HEK293T (cell line): ENCODE measurements around the gene DOK6.

Source experiments
- CTCF ChIA-PET: fragments of 350-600 bp; formaldehyde crosslinking; extraction: SDS; loops from one replicate; lab custom pipeline; 2021; ENCODE audit warnings: antibody characterized with exemption, inconsistent platforms; lab: Yijun Ruan, JAX
- POLR2A ChIA-PET: fragments of 350-600 bp; formaldehyde crosslinking; extraction: SDS; loops from one replicate; lab custom pipeline; 2020; ENCODE audit warnings: antibody characterized with exemption, inconsistent platforms; lab: Yijun Ruan, JAX
- DNase-seq: peaks from one replicate; pipeline ENCODE4 v3.0.0; 2012; ENCODE audit warnings: mixed read lengths; ENCODE audit errors: extremely low spot score
- ARNT ChIP-seq: fragments of 450-650 bp; IDR thresholded peaks from 2 replicates; pipeline ENCODE4 v1.6.1; 2017; ENCODE audit warnings: mild to moderate bottlenecking
- BHLHE40 ChIP-seq: fragments of 450-650 bp; IDR thresholded peaks from 2 replicates; pipeline ENCODE4 v1.6.1; 2016; ENCODE audit warnings: mild to moderate bottlenecking, moderate library complexity, borderline replicate concordance
- CTBP1 ChIP-seq: fragments of 450-650 bp; IDR thresholded peaks from 2 replicates; pipeline ENCODE4 v1.6.1; 2016; ENCODE audit warnings: borderline replicate concordance
- ELF4 ChIP-seq: fragments of 450-650 bp; IDR thresholded peaks from 2 replicates; pipeline ENCODE4 v1.6.1; 2017; ENCODE audit warnings: antibody characterized with exemption
- FOXA1 ChIP-seq: fragments of 450-650 bp; IDR thresholded peaks from 2 replicates; pipeline ENCODE4 v1.6.1; 2016; ENCODE audit warnings: mild to moderate bottlenecking
- FOXK2 ChIP-seq: fragments of 450-650 bp; IDR thresholded peaks from 2 replicates; pipeline ENCODE4 v1.6.1; 2016; ENCODE audit warnings: mild to moderate bottlenecking
- FOXM1 ChIP-seq: fragments of 450-650 bp; IDR thresholded peaks from 2 replicates; pipeline ENCODE4 v1.6.1; 2017; ENCODE audit warnings: mild to moderate bottlenecking, borderline replicate concordance
- HDGF ChIP-seq: fragments of 450-650 bp; IDR thresholded peaks from 2 replicates; pipeline ENCODE4 v1.6.1; 2017; ENCODE audit warnings: antibody characterized with exemption, borderline replicate concordance
- L3MBTL2 ChIP-seq: fragments of 450-650 bp; conservative IDR thresholded peaks from 2 replicates; pipeline ENCODE4 v1.6.1; 2016; ENCODE audit warnings: mild to moderate bottlenecking
- LEF1 ChIP-seq: fragments of 450-650 bp; IDR thresholded peaks from 2 replicates; pipeline ENCODE4 v1.6.1; 2017; ENCODE audit warnings: mild to moderate bottlenecking, borderline replicate concordance
- NFRKB ChIP-seq: fragments of 450-650 bp; IDR thresholded peaks from 2 replicates; pipeline ENCODE4 v1.6.1; 2016; ENCODE audit warnings: mild to moderate bottlenecking, moderate library complexity
- PKNOX1 ChIP-seq: fragments of 450-650 bp; IDR thresholded peaks from 2 replicates; pipeline ENCODE4 v1.6.1; 2016
- SP1 ChIP-seq: fragments of 450-650 bp; IDR thresholded peaks from 2 replicates; pipeline ENCODE4 v1.6.1; 2017
- SUZ12 ChIP-seq: fragments of 450-650 bp; IDR thresholded peaks from 2 replicates; pipeline ENCODE4 v1.6.1; 2016; ENCODE audit warnings: mild to moderate bottlenecking
- TARDBP ChIP-seq: fragments of 450-650 bp; IDR thresholded peaks from 2 replicates; pipeline ENCODE4 v1.6.1; 2016
- ZNF384 ChIP-seq: fragments of 450-650 bp; IDR thresholded peaks from 2 replicates; pipeline ENCODE4 v1.6.1; 2016

The DOK6 gene

GRCh38 chr18:69647702-69648101 is 247.0 kb downstream of the DOK6 start:
- DNase-seq: no peak
- ChIA-PET POLR2A (no interaction called here), CTCF (no interaction called here)
- TF ChIP-seq ZNF384 (no peak), PKNOX1 (no peak), FOXK2 (no peak), LEF1 (no peak)

GRCh38 chr18:69648486-69648885 is 247.8 kb downstream of the DOK6 start:
- no peak for DNase-seq
- POLR2A ChIA-PET: no interaction called here
- no peak for TF ChIP-seq L3MBTL2
- no peak for TF ChIP-seq LEF1
- TF ChIP-seq SP1: no peak
- CTCF ChIA-PET: interaction anchor here (0.6 kb wide), 1 partner anchor 439 kb away, joined by 3 read pairs; no protein-coding TSS in a partner anchor

GRCh38 chr18:69649684-69650083 is 249.0 kb downstream of the DOK6 start:
- ChIA-PET CTCF (interaction anchor here (0.6 kb wide), 1 partner anchor 380 kb away, joined by 3 read pairs; no protein-coding TSS in a partner anchor), POLR2A (no interaction called here)
- DNase-seq: no peak
- TF ChIP-seq BHLHE40: no peak
- no peak for TF ChIP-seq LEF1
- TF ChIP-seq FOXM1: no peak
- TF ChIP-seq SUZ12: no peak
- no peak for TF ChIP-seq ZNF384
- TF ChIP-seq FOXA1: no peak
- TF ChIP-seq ARNT: no peak

GRCh38 chr18:69651243-69651642 is 250.6 kb downstream of the DOK6 start:
- ChIA-PET POLR2A (no interaction called here), CTCF (no interaction called here)
- no peak for DNase-seq
- no peak for TF ChIP-seq BHLHE40
- no peak for TF ChIP-seq L3MBTL2
- no peak for TF ChIP-seq NFRKB
- TF ChIP-seq ELF4: no peak
- TF ChIP-seq TARDBP: no peak
- TF ChIP-seq HDGF: no peak
- TF ChIP-seq LEF1: no peak
- no peak for TF ChIP-seq CTBP1
- no peak for TF ChIP-seq PKNOX1
- no peak for TF ChIP-seq SP1
- TF ChIP-seq SUZ12: no peak
- TF ChIP-seq FOXM1: no peak
- no peak for TF ChIP-seq FOXK2
- no peak for TF ChIP-seq FOXA1
- TF ChIP-seq ARNT: no peak
- TF ChIP-seq ZNF384: no peak

- TF ChIP-seq FOXA1 (no peak), SP1 (no peak), PKNOX1 (no peak), TARDBP (no peak), HDGF (no peak), FOXM1 (no peak), LEF1 (no peak), CTBP1 (no peak), ELF4 (no peak), FOXK2 (no peak), BHLHE40 (no peak), L3MBTL2 (no peak), ARNT (no peak), SUZ12 (no peak), NFRKB (no peak), ZNF384 (no peak)
- no peak for DNase-seq
- POLR2A ChIA-PET: no interaction called here
- CTCF ChIA-PET: no interaction called here
These were observed 255.1 kb downstream of the DOK6 start for GRCh38 chr18:69655816-69656215.

- no peak for TF ChIP-seq TARDBP
- no peak for TF ChIP-seq CTBP1
- no peak for TF ChIP-seq ELF4
- no peak for TF ChIP-seq BHLHE40
- TF ChIP-seq SP1: no peak
- no peak for TF ChIP-seq FOXK2
- no peak for TF ChIP-seq SUZ12
- ChIA-PET CTCF (interaction anchor here (0.7 kb wide), 1 partner anchor 12 kb away, joined by 6 read pairs; no protein-coding TSS in a partner anchor), POLR2A (no interaction called here)
- DNase-seq: no peak
These were observed 257.4 kb downstream of the DOK6 start for GRCh38 chr18:69658103-69658502.

GRCh38 chr18:69658685-69659084 is 258.0 kb downstream of the DOK6 start:
- TF ChIP-seq ARNT: no peak
- no peak for TF ChIP-seq PKNOX1
- no peak for TF ChIP-seq ELF4
- TF ChIP-seq BHLHE40: no peak
- TF ChIP-seq FOXK2: no peak
- TF ChIP-seq FOXA1: no peak
- no peak for TF ChIP-seq SP1
- TF ChIP-seq LEF1: no peak
- TF ChIP-seq ZNF384: no peak
- no peak for TF ChIP-seq NFRKB
- TF ChIP-seq SUZ12: no peak
- POLR2A ChIA-PET: no interaction called here
- CTCF ChIA-PET: interaction anchor here (0.7 kb wide), 1 partner anchor 12 kb away, joined by 6 read pairs; no protein-coding TSS in a partner anchor
- no peak for DNase-seq
